Gastrocnemius medialis (tissue), 4 donors: ENCODE measurements around the gene MRPL39.

Source experiments
- CTCF ChIP-seq, 5 experiments: fragments of 450-650 bp in 3 of 5; fragments of 200-600 bp in 2 of 5; sonication (generic) in 2 of 5; IDR thresholded peaks in 4 of 5; conservative IDR thresholded peaks in 1 of 5; 1 replicate in 4 of 5; 2 replicates in 1 of 5; pipeline ENCODE4 v1.5.1; 2016 to 2019; ENCODE audit warnings: antibody characterized with exemption in 5 of 5, mild to moderate bottlenecking in 3 of 5, moderate library complexity in 3 of 5
- POLR2A ChIP-seq, 2 donors: fragments of 450-650 bp; IDR thresholded peaks; one replicate each; pipeline ENCODE4 v1.6.1; 2017; ENCODE audit warnings: antibody characterized with exemption in 2 of 2, mild to moderate bottlenecking in 2 of 2, moderate library complexity in 2 of 2

GRCh38 chr21:25552856-25553255 lies 54.4 kb downstream of the MRPL39 start:
- no peak for TF ChIP-seq POLR2A (IDR thresholded peaks at IDR 0.05)
- no peak for TF ChIP-seq CTCF (IDR thresholded peaks at IDR 0.05 in 4 of 5, conservative IDR thresholded peaks at IDR 0.05 in 1 of 5)
